ENCODE measurements around the gene CCDC191. TPM values are rescaled to one million over a fixed set of nuclear protein-coding genes. Genes with fewer than 3 reads are reported as not detected.
A peak's percentile ranks its signal among the peaks of the same experiment; 100 is the strongest.

The CCDC191 gene
- total and polyA plus RNA-seq, 4 experiments from 2014 or later, result 1.3 to 7.1 (median 3.9) TPM

GRCh38 chr3:114014211-114014610 lies 42.1 kb downstream of the CCDC191 start:
- intact Hi-C loops (cut with micrococcal nuclease), result no loop called here
- Histone ChIP-seq H3K27ac (ENCODE audit: low read depth, low read length) (no peak overlapping the region), H3K27me3 (ENCODE audit: insufficient read depth, low read length) (no peaks in the 10 kb centered on the region), H3K4me1 (ENCODE audit: insufficient read depth, low read length) (no peaks in the 10 kb centered on the region), H3K4me3 (ENCODE audit: low read length in 2 of 2) (no peak overlapping the region), H3K36me3 (ENCODE audit: insufficient read depth, low read length) (no peaks in the 10 kb centered on the region), H3K9me3 (ENCODE audit: control insufficient read depth in 1 of 2, low read length in 2 of 2) (no peaks in the 10 kb centered on the region)
- ChIA-PET POLR2A (ENCODE audit: partially characterized antibody) (no interaction called here), CTCF (ENCODE audit: partially characterized antibody) (no interaction called here)
- Mint-ChIP-seq H3K27me3 (no peaks in the 10 kb centered on the region), H3K9me3 (no peaks in the 10 kb centered on the region), H3K27ac (peak overlapping the region in 1 of 7 donors; percentile 32), H3K36me3 (peaks cover 9 to 17% of the 10 kb centered on the region in 2 donors), H3K4me1 (no peaks in the 10 kb centered on the region), H3K4me3 (peak overlapping the region in 1 of 8 donors; percentile 4)
- DNase-seq, result no peak

- H3K36me3 Mint-ChIP-seq, result peaks cover 7 to 17% of the 10 kb centered on the region in 2 donors
- no peak overlapping the region for H3K4me3 Mint-ChIP-seq
- Histone ChIP-seq H3K27ac (ENCODE audit: low read depth, low read length) (no peak overlapping the region), H3K27me3 (ENCODE audit: insufficient read depth, low read length) (no peaks in the 10 kb centered on the region), H3K9me3 (ENCODE audit: control insufficient read depth in 1 of 2, low read length in 2 of 2) (no peaks in the 10 kb centered on the region), H3K4me3 (ENCODE audit: low read length in 2 of 2) (no peak overlapping the region), H3K36me3 (ENCODE audit: insufficient read depth, low read length) (no peaks in the 10 kb centered on the region), H3K4me1 (ENCODE audit: insufficient read depth, low read length) (no peaks in the 10 kb centered on the region)
- intact Hi-C loops (cut with micrococcal nuclease), result no loop called here
- H3K4me1 Mint-ChIP-seq, result no peaks in the 10 kb centered on the region
- no peak for DNase-seq
- no peaks in the 10 kb centered on the region for H3K9me3 Mint-ChIP-seq
- ChIA-PET POLR2A (ENCODE audit: partially characterized antibody) (no interaction called here), CTCF (ENCODE audit: partially characterized antibody) (no interaction called here)
- peak overlapping the region in 1 of 7 donors; percentile 3 for H3K27ac Mint-ChIP-seq
- no peaks in the 10 kb centered on the region for H3K27me3 Mint-ChIP-seq
Observed at GRCh38 chr3:114011059-114011797, 45.1 kb downstream of the CCDC191 start.

GRCh38 chr3:114005481-114005880 lies 50.8 kb downstream of the CCDC191 start:
- no peak for DNase-seq
- H3K27ac Mint-ChIP-seq, result no peak overlapping the region
- Histone ChIP-seq H3K4me3 (ENCODE audit: low read length in 2 of 2) (no peak overlapping the region), H3K4me1 (ENCODE audit: insufficient read depth, low read length) (no peaks in the 10 kb centered on the region), H3K27ac (ENCODE audit: low read depth, low read length) (no peak overlapping the region), H3K9me3 (ENCODE audit: control insufficient read depth in 1 of 2, low read length in 2 of 2) (no peaks in the 10 kb centered on the region), H3K27me3 (ENCODE audit: insufficient read depth, low read length) (no peaks in the 10 kb centered on the region), H3K36me3 (ENCODE audit: insufficient read depth, low read length) (no peaks in the 10 kb centered on the region)
- H3K9me3 Mint-ChIP-seq, result no peaks in the 10 kb centered on the region
- no peak overlapping the region for H3K4me3 Mint-ChIP-seq
- CTCF ChIA-PET (ENCODE audit: partially characterized antibody), result no interaction called here
- peaks cover 26 to 43% of the 10 kb centered on the region in 2 donors for H3K36me3 Mint-ChIP-seq
- POLR2A ChIA-PET (ENCODE audit: partially characterized antibody), result no interaction called here
- H3K27me3 Mint-ChIP-seq, result no peaks in the 10 kb centered on the region
- no peaks in the 10 kb centered on the region for H3K4me1 Mint-ChIP-seq
- intact Hi-C loops (cut with micrococcal nuclease), result no loop called here

GRCh38 chr3:113985541-113985940 lies 70.8 kb downstream of the CCDC191 start:
- Mint-ChIP-seq H3K27me3 (no peaks in the 10 kb centered on the region), H3K9me3 (peaks cover 0 to 3% (median 0%) of the 10 kb centered on the region in 8 donors), H3K4me1 (peaks cover 4 to 16% (median 8%) of the 10 kb centered on the region in 4 donors), H3K4me3 (peak overlapping the region in 3 of 8 donors; percentile 2 to 38 (median 7)), H3K36me3 (peaks cover 26 to 53% of the 10 kb centered on the region in 2 donors), H3K27ac (peak overlapping the region in 6 of 7 donors; percentile 49 to 74 (median 68))
- H3K4me1 ChIP-seq (ENCODE audit: insufficient read depth, low read length), result peaks cover 4% of the 10 kb centered on the region
- DNase-seq, result peak in 4 of 5 donors; percentile 19 to 42 (median 26)
- H3K36me3 ChIP-seq (ENCODE audit: insufficient read depth, low read length), result no peaks in the 10 kb centered on the region
- intact Hi-C loops (cut with micrococcal nuclease), result no loop called here
- H3K27me3 ChIP-seq (ENCODE audit: insufficient read depth, low read length), result no peaks in the 10 kb centered on the region
- CTCF ChIA-PET (ENCODE audit: partially characterized antibody), result no interaction called here
- no peaks in the 10 kb centered on the region for H3K9me3 ChIP-seq (ENCODE audit: control insufficient read depth in 1 of 2, low read length in 2 of 2)
- no peak overlapping the region for H3K4me3 ChIP-seq (ENCODE audit: low read length in 2 of 2)
- POLR2A ChIA-PET (ENCODE audit: partially characterized antibody), result no interaction called here
- no peak overlapping the region for H3K27ac ChIP-seq (ENCODE audit: low read depth, low read length)

- Mint-ChIP-seq H3K4me1 (peaks cover 4 to 16% (median 8%) of the 10 kb centered on the region in 4 donors), H3K27ac (no peak overlapping the region), H3K36me3 (peaks cover 36 to 68% of the 10 kb centered on the region in 2 donors), H3K4me3 (no peak overlapping the region), H3K9me3 (peaks cover 0 to 3% (median 0%) of the 10 kb centered on the region in 8 donors), H3K27me3 (no peaks in the 10 kb centered on the region)
- no peaks in the 10 kb centered on the region for H3K27me3 ChIP-seq (ENCODE audit: insufficient read depth, low read length)
- no peak overlapping the region for H3K27ac ChIP-seq (ENCODE audit: low read depth, low read length)
- peaks cover 4% of the 10 kb centered on the region for H3K4me1 ChIP-seq (ENCODE audit: insufficient read depth, low read length)
- POLR2A ChIA-PET (ENCODE audit: partially characterized antibody), result no interaction called here
- CTCF ChIA-PET (ENCODE audit: partially characterized antibody), result no interaction called here
- no peak for DNase-seq
- no peaks in the 10 kb centered on the region for H3K9me3 ChIP-seq (ENCODE audit: control insufficient read depth in 1 of 2, low read length in 2 of 2)
- H3K36me3 ChIP-seq (ENCODE audit: insufficient read depth, low read length), result no peaks in the 10 kb centered on the region
- intact Hi-C loops (cut with micrococcal nuclease), result no loop called here
- no peak overlapping the region for H3K4me3 ChIP-seq (ENCODE audit: low read length in 2 of 2)
Observed at GRCh38 chr3:113983544-113983943, 72.8 kb downstream of the CCDC191 start.

GRCh38 chr3:113981803-113982202 lies 74.5 kb downstream of the CCDC191 start:
- DNase-seq, result no peak
- peaks cover 43 to 79% of the 10 kb centered on the region in 2 donors for H3K36me3 Mint-ChIP-seq
- H3K9me3 Mint-ChIP-seq, result peaks cover 0 to 3% (median 0%) of the 10 kb centered on the region in 8 donors
- no peak overlapping the region for H3K27ac Mint-ChIP-seq
- no peaks in the 10 kb centered on the region for H3K9me3 ChIP-seq (ENCODE audit: control insufficient read depth in 1 of 2, low read length in 2 of 2)
- H3K4me1 ChIP-seq (ENCODE audit: insufficient read depth, low read length), result peaks cover 4% of the 10 kb centered on the region
- H3K27ac ChIP-seq (ENCODE audit: low read depth, low read length), result no peak overlapping the region
- no peaks in the 10 kb centered on the region for H3K27me3 ChIP-seq (ENCODE audit: insufficient read depth, low read length)
- POLR2A ChIA-PET (ENCODE audit: partially characterized antibody), result no interaction called here
- peaks cover 4 to 16% (median 8%) of the 10 kb centered on the region in 4 donors for H3K4me1 Mint-ChIP-seq
- CTCF ChIA-PET (ENCODE audit: partially characterized antibody), result no interaction called here
- no peak overlapping the region for H3K4me3 Mint-ChIP-seq
- no peaks in the 10 kb centered on the region for H3K36me3 ChIP-seq (ENCODE audit: insufficient read depth, low read length)
- no peaks in the 10 kb centered on the region for H3K27me3 Mint-ChIP-seq
- intact Hi-C loops (cut with micrococcal nuclease), result no loop called here
- no peak overlapping the region for H3K4me3 ChIP-seq (ENCODE audit: low read length in 2 of 2)

GRCh38 chr3:113979916-113980315 lies 76.4 kb downstream of the CCDC191 start:
- Histone ChIP-seq H3K9me3 (ENCODE audit: control insufficient read depth in 1 of 2, low read length in 2 of 2) (no peaks in the 10 kb centered on the region), H3K36me3 (ENCODE audit: insufficient read depth, low read length) (no peaks in the 10 kb centered on the region), H3K4me3 (ENCODE audit: low read length in 2 of 2) (no peak overlapping the region), H3K4me1 (ENCODE audit: insufficient read depth, low read length) (no peaks in the 10 kb centered on the region), H3K27ac (ENCODE audit: low read depth, low read length) (no peak overlapping the region), H3K27me3 (ENCODE audit: insufficient read depth, low read length) (no peaks in the 10 kb centered on the region)
- intact Hi-C loops (cut with micrococcal nuclease), result no loop called here
- Mint-ChIP-seq H3K4me3 (no peak overlapping the region), H3K27ac (no peak overlapping the region), H3K4me1 (peaks cover 0 to 4% (median 1%) of the 10 kb centered on the region in 4 donors), H3K9me3 (peaks cover 0 to 1% (median under 1%) of the 10 kb centered on the region in 8 donors), H3K36me3 (peaks cover 37 to 79% of the 10 kb centered on the region in 2 donors), H3K27me3 (no peaks in the 10 kb centered on the region)
- ChIA-PET CTCF (ENCODE audit: partially characterized antibody) (interaction anchor here (0.6 kb wide), 1 partner anchor 308 kb away, joined by 3 read pairs; no protein-coding TSS in a partner anchor), POLR2A (ENCODE audit: partially characterized antibody) (no interaction called here)
- DNase-seq, result no peak

Data from CD4-positive, alpha-beta memory T cell (primary cell).